Astrocyte (in vitro differentiated cells and primary cell): ENCODE results near the gene NENF. TPM values are rescaled to one million over a fixed set of nuclear protein-coding genes. Genes with fewer than 3 reads are reported as not detected.

ENCODE experiments used
- DNase-seq: peaks from one replicate; pipeline ENCODE4 v3.0.0-alpha.2; 2010; ENCODE audit warnings: low read depth
- FAIRE-seq: peaks from 2 replicates; lab custom pipeline; 2011; peaks lifted over from hg19 to GRCh38; lab: Jason Lieb, UNC
- H2AFZ ChIP-seq: 2 replicates; pipeline ENCODE4 v1.6.0; 2012; ENCODE audit warnings: low read depth, low read length, inconsistent platforms
- H3K27ac ChIP-seq: 2 replicates; pipeline ENCODE4 v1.5.1; 2011; ENCODE audit warnings: low read depth, low read length, inconsistent platforms
- H3K27me3 ChIP-seq: 2 replicates; pipeline ENCODE4 v1.6.0; 2011; ENCODE audit warnings: low read length, inconsistent platforms; ENCODE audit not compliant: insufficient read depth
- H3K36me3 ChIP-seq: 2 replicates; pipeline ENCODE4 v1.5.1; 2011; ENCODE audit warnings: low read length, inconsistent platforms; ENCODE audit not compliant: insufficient read depth
- H3K4me1 ChIP-seq: 2 replicates; pipeline ENCODE4 v1.5.1; 2011; ENCODE audit warnings: low read length, inconsistent platforms; ENCODE audit not compliant: insufficient read depth
- H3K4me2 ChIP-seq: 2 replicates; pipeline ENCODE4 v1.6.0; 2012; ENCODE audit warnings: low read length, inconsistent platforms
- H3K4me3 ChIP-seq: 2 replicates; pipeline ENCODE4 v1.5.1; 2011; ENCODE audit warnings: low read depth, mild to moderate bottlenecking, low read length, inconsistent platforms; ENCODE audit not compliant: insufficient read depth
- H3K79me2 ChIP-seq: 2 replicates; pipeline ENCODE4 v1.6.0; 2012; ENCODE audit warnings: mild to moderate bottlenecking, low read length, inconsistent platforms; ENCODE audit not compliant: insufficient read depth
- H3K9ac ChIP-seq: 2 replicates; pipeline ENCODE4 v1.6.0; 2012; ENCODE audit warnings: mild to moderate bottlenecking, low read length, inconsistent platforms
- H3K9me3 ChIP-seq: 2 replicates; pipeline ENCODE4 v1.5.1; 2012; ENCODE audit warnings: low read depth, mild to moderate bottlenecking, low read length, inconsistent platforms; ENCODE audit not compliant: insufficient read depth
- H4K20me1 ChIP-seq: 2 replicates; pipeline ENCODE4 v1.6.0; 2012; ENCODE audit warnings: low read length, inconsistent platforms; ENCODE audit not compliant: insufficient read depth
- H3K27ac Mint-ChIP-seq: one replicate; pipeline ENCODE4 v1.8.0; 2021; ENCODE audit warnings: mild to moderate bottlenecking, mixed read lengths; ENCODE audit not compliant: unreplicated experiment
- H3K27me3 Mint-ChIP-seq: one replicate; pipeline ENCODE4 v1.8.0; 2021; ENCODE audit warnings: low read depth, mixed read lengths; ENCODE audit not compliant: unreplicated experiment
- H3K36me3 Mint-ChIP-seq: one replicate; pipeline ENCODE4 v1.8.0; 2021; ENCODE audit warnings: low read depth, mixed read lengths; ENCODE audit not compliant: unreplicated experiment
- H3K4me1 Mint-ChIP-seq: one replicate; pipeline ENCODE4 v1.8.0; 2021; ENCODE audit warnings: low read depth, mixed read lengths; ENCODE audit not compliant: unreplicated experiment
- H3K4me3 Mint-ChIP-seq: one replicate; pipeline ENCODE4 v1.8.0; 2021; ENCODE audit warnings: mild to moderate bottlenecking, moderate library complexity, mixed read lengths; ENCODE audit not compliant: unreplicated experiment
- H3K9me3 Mint-ChIP-seq: one replicate; pipeline ENCODE4 v1.8.0; 2021; ENCODE audit warnings: mild to moderate bottlenecking, mixed read lengths; ENCODE audit not compliant: unreplicated experiment
- EZH2 ChIP-seq: IDR thresholded peaks from 2 replicates; pipeline ENCODE4 v1.6.1; 2012; ENCODE audit warnings: mild to moderate bottlenecking, low read length, inconsistent platforms; ENCODE audit not compliant: insufficient read depth
- total RNA-seq: library from RNA; stranded (reverse); gene quantifications from 2 replicates; pipeline ENCODE4 v1.2.1, GENCODE V29; 2021
- TF ChIP-seq, protein P1 (sequence below): IDR thresholded peaks from 2 replicates; pipeline ENCODE4 v1.5.1; 2011; ENCODE audit warnings: low read depth, mild to moderate bottlenecking, inconsistent platforms, low read length, moderate library complexity; ENCODE audit not compliant: insufficient read depth

The NENF gene
- total RNA-seq, 1 donor from 2014 or later: 34.4 TPM

DNA sequence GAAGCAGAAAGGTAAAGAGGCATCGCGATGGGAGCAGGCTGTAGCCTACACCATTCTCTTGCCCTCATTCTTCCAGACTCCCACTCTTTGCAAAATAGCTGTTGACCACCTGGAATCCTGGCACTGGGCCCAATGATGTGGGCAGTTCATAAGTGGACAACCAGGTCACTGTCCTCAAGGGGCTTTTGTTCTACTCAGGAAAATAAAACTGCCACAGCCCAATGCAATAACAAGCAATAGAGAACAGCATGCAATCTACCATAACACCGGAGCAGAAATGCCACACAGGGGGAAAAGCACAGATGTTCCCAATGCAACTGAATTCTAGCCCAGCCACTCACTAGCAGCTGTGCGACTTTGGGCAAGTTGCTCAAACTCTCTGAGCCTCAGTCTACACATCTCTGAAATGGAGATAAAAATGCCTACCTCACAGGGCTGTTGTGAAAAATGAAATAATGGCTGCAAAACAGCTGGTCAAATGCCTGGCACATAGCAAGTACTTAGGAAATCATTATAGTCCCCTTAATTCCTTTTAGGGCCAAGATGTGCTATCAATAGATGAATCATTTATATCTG, 56.7 kb downstream of the NENF start:
- peaks cover 1% of the 10 kb centered on the region for H3K9me3 Mint-ChIP-seq
- FAIRE-seq: no peak
- Histone ChIP-seq H3K4me1 (peaks cover 29% of the 10 kb centered on the region), H3K27ac (no peak overlapping the region), H4K20me1 (no peaks in the 10 kb centered on the region), H3K4me3 (no peak overlapping the region), H3K9ac (peak overlapping the region; percentile 58), H3K9me3 (no peaks in the 10 kb centered on the region), H3K4me2 (no peak overlapping the region), H2AFZ (no peak overlapping the region), H3K79me2 (no peaks in the 10 kb centered on the region), H3K27me3 (no peaks in the 10 kb centered on the region), H3K36me3 (no peaks in the 10 kb centered on the region)
- no peaks in the 10 kb centered on the region for H3K27me3 Mint-ChIP-seq
- H3K27ac Mint-ChIP-seq: peak overlapping the region; percentile 99
- H3K4me1 Mint-ChIP-seq: peaks cover 46% of the 10 kb centered on the region
- no peak for DNase-seq
- H3K4me3 Mint-ChIP-seq: peak overlapping the region; percentile 12
- no peak for TF ChIP-seq EZH2
- TF ChIP-seq, protein P1, sequence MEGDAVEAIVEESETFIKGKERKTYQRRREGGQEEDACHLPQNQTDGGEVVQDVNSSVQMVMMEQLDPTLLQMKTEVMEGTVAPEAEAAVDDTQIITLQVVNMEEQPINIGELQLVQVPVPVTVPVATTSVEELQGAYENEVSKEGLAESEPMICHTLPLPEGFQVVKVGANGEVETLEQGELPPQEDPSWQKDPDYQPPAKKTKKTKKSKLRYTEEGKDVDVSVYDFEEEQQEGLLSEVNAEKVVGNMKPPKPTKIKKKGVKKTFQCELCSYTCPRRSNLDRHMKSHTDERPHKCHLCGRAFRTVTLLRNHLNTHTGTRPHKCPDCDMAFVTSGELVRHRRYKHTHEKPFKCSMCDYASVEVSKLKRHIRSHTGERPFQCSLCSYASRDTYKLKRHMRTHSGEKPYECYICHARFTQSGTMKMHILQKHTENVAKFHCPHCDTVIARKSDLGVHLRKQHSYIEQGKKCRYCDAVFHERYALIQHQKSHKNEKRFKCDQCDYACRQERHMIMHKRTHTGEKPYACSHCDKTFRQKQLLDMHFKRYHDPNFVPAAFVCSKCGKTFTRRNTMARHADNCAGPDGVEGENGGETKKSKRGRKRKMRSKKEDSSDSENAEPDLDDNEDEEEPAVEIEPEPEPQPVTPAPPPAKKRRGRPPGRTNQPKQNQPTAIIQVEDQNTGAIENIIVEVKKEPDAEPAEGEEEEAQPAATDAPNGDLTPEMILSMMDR: no peak
- no peaks in the 10 kb centered on the region for H3K36me3 Mint-ChIP-seq

GRCh38 chr1:212490276-212490675, 57.6 kb downstream of the NENF start:
- H3K36me3 ChIP-seq: no peaks in the 10 kb centered on the region
- Mint-ChIP-seq H3K27ac (no peak overlapping the region), H3K27me3 (no peaks in the 10 kb centered on the region), H3K9me3 (peaks cover 1% of the 10 kb centered on the region), H3K36me3 (no peaks in the 10 kb centered on the region), H3K4me1 (peaks cover 40% of the 10 kb centered on the region), H3K4me3 (no peak overlapping the region)
- FAIRE-seq (no peak), DNase-seq (no peak)
- H3K9ac ChIP-seq: no peak overlapping the region
- peaks cover 21% of the 10 kb centered on the region for H3K4me1 ChIP-seq
- TF ChIP-seq, protein P1: no peak
- no peak for TF ChIP-seq EZH2
- H3K27ac ChIP-seq: no peak overlapping the region
- no peaks in the 10 kb centered on the region for H3K79me2 ChIP-seq
- H3K4me2 ChIP-seq: no peak overlapping the region
- no peaks in the 10 kb centered on the region for H3K27me3 ChIP-seq
- H4K20me1 ChIP-seq: no peaks in the 10 kb centered on the region
- no peak overlapping the region for H3K4me3 ChIP-seq
- H2AFZ ChIP-seq: no peak overlapping the region
- no peaks in the 10 kb centered on the region for H3K9me3 ChIP-seq

DNA sequence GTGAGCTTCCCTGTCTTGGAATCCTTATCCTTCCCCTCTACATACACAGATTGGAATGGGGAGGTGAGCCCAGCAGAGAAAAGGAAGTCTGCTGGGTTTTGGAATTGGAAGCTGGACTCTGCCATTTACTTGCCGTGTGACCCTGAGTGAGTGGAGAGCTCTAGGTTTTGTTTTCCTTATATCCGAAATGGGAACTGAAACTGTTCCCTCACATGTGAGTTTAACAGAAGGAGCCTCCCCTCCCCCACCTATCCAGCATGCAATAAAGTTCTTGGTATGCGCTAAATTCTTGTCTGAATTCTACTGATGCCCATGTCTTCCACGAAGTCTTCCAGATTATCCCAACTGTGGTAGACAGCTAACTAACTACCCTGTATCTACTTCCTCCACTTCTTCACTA, 58.7 kb downstream of the NENF start:
- Mint-ChIP-seq H3K4me1 (peaks cover 28% of the 10 kb centered on the region), H3K27me3 (peaks cover 4% of the 10 kb centered on the region), H3K9me3 (peaks cover 1% of the 10 kb centered on the region), H3K36me3 (no peaks in the 10 kb centered on the region), H3K27ac (no peak overlapping the region), H3K4me3 (no peak overlapping the region)
- no peak overlapping the region for H3K27ac ChIP-seq
- H3K9ac ChIP-seq: no peak overlapping the region
- no peak for FAIRE-seq
- no peaks in the 10 kb centered on the region for H3K9me3 ChIP-seq
- H3K79me2 ChIP-seq: no peaks in the 10 kb centered on the region
- H3K4me2 ChIP-seq: no peak overlapping the region
- no peak overlapping the region for H2AFZ ChIP-seq
- no peak overlapping the region for H3K4me3 ChIP-seq
- H3K4me1 ChIP-seq: peaks cover 9% of the 10 kb centered on the region
- H3K27me3 ChIP-seq: no peaks in the 10 kb centered on the region
- DNase-seq: no peak
- H3K36me3 ChIP-seq: no peaks in the 10 kb centered on the region
- H4K20me1 ChIP-seq: no peaks in the 10 kb centered on the region
- TF ChIP-seq, protein P1: no peak
- no peak for TF ChIP-seq EZH2
